GM19023 (cell line): ENCODE data around the gene CAST.

Experiments
- ATAC-seq: cut with Tn5 transposase; IDR thresholded peaks from one replicate; pipeline ENCODE4 v1.9.1; 2021; ENCODE audit warnings: mild to moderate bottlenecking, moderate library complexity; ENCODE audit not compliant: unreplicated experiment

The CAST gene

DNA sequence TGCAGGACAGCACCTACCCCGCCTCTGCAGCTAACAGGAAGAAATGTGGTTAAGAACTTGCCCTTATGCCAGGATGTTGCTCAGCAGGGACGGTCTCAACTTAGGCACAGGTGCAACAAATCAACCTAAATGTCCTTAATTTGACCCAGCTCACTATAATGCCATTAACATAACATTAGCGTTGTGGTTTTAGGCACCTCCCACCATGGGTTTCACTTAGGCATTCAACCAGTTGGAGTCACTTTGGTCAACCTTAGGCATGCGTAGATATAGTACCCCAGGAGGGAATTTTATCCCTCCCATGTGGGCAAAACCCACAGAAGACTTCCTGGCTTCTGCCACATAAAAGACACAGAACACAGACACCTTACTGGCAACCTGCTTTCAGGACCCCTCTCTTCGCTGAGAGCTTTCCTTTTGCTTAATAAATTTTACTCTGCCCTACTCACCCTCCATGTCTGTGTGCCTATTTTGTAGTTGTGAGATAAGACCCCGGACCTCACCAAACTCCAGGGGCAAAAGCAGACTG lies 154.3 kb downstream of the CAST start:
- ATAC-seq, result peak; percentile 81

DNA sequence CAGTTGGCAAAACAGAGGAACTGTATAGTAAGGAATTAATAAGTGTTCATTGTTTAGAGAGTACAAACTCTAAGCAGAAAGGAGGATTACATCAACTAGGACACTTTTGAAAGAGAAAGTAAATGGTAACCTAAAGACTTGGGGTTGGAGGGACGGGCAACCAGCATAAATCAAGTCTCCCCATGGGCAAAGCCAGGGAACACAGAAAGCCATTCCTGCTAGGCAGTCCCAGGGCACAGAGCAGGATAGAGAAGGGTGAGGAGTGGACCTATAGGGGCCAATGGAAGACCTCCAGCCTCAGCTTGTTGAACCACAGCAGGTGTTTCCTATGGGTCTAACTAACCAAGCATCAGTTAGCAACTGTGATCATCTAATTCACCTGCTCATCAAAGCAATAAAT lies 154.8 kb downstream of the CAST start:
- peak; percentile 40 for ATAC-seq

DNA sequence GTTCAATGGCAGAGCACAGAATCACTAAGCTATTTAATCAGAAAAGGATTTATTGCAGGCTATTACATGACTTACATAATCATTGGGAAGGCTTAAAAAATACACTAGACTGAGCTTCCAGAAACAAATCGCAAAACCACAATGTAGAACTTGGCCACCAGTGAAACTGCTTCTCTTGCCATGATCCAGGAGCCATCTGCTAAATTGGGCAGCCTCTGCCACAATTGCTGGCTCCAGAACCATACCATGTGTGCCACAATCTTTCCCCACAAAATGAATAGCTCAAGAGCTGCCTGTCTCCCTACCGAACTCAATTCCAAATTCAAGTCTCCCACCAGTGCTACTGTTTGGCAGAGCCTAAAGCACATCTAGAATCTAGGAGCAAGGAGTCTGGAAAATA lies 155.3 kb downstream of the CAST start:
- no peak for ATAC-seq

- ATAC-seq, result no peak
These were observed 156.1 kb downstream of the CAST start for GRCh38 chr5:96818125-96818788.

DNA sequence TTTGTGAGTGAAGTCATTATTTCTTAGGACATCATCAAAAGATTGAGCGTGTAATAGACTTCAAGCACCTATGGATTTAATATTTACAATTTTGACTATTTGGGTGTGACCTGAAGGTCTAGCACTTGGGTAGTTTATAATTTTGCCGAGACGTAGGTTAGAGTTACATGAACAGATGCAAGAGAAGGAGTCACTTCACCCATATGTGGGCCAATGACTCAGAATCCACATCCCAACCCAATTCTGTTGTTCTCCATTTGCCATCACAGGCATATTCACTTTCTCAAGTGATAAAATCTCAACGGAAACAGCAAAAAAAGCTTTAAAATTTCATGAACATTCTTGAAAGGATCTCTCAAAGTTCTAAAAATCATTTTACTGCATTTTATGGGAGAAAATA lies 157.6 kb downstream of the CAST start:
- ATAC-seq, result no peak

DNA sequence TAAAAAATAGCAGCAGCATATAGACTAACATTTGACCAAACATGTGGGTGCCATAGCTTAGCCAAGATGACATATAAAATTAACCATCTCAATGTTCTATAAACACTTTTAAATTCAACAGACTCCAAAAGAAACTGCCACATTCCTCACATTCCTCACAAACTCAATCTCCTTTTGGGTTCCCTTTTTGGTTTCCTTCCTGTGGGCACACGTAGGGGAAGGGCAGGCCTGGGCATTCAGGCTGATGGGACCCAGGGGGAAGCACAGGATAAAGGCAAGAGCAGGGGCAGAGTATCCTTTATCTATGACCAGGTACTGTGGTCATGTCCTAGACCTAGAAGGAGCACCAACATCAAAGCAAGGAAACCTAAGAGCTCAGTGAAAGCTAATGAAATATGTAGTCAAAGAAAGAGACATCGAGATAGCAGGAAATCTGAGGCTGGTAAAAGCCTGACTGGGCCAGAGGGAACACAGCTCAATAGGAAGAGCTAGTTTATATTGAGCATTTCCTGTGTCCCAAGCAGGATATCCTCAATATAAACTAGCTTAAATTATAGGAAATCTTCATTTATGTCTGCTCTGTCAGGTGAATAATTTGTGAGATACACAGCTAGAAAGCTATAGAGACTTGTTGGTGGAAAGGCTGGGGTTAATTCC lies 159.2 kb downstream of the CAST start:
- no peak for ATAC-seq

- no peak for ATAC-seq
These were observed 160.7 kb downstream of the CAST start for GRCh38 chr5:96822686-96823459.

DNA sequence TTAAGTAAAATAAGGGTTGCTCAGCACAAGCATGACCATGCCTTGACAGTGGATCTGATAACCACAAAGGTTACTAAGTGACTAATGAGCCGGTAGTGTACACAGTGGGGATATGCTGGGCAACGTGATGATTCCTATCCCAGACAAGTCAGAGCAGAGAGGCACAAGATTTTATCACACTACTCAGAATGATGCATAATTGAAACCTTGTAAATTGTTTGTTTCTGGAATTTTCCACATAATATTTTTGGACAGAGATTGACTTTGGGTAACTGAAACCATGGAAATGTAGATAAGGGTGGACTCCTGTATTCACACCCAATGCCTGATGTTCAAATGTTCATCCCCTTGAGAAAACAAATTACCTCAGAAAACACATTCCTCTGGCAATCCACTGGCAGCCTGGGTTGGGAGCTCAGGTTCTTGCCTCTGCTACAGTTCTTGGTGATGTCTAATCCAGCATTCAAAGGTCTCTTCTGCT lies 161.8 kb downstream of the CAST start:
- peak; percentile 88 for ATAC-seq
